WTC11 (cell line): ENCODE data around the gene TMEM178B.

Experiments used
- CREB1 ChIP-seq: sonication (generic); formaldehyde crosslinking; IDR thresholded peaks from 2 replicates; pipeline ENCODE4 v1.8.0; 2023; ENCODE audit warnings: mild to moderate bottlenecking, missing genetic modification reagents
- CTCF ChIP-seq: fragments of 200-600 bp; IDR thresholded peaks from 2 replicates; pipeline ENCODE4 v1.8.0; 2022; ENCODE audit warnings: antibody characterized with exemption
- USF2 ChIP-seq: sonication (generic); formaldehyde crosslinking; IDR thresholded peaks from 2 replicates; pipeline ENCODE4 v1.8.1; 2023; ENCODE audit warnings: mild to moderate bottlenecking, missing genetic modification reagents, moderate library complexity

GRCh38 chr7:141151746-141152145 lies 77.9 kb downstream of the TMEM178B start:
- no peak for TF ChIP-seq CREB1 (CRISPR knock-in tag)
- TF ChIP-seq USF2 (CRISPR knock-in tag): no peak
- TF ChIP-seq CTCF: no peak
